ENCODE data around the gene NELL1. TPM values are rescaled to one million over a fixed set of nuclear protein-coding genes. Genes with fewer than 3 reads are reported as not detected.

NELL1 gene
- total RNA-seq, 4 donors from 2014 or later: not detected

DNA sequence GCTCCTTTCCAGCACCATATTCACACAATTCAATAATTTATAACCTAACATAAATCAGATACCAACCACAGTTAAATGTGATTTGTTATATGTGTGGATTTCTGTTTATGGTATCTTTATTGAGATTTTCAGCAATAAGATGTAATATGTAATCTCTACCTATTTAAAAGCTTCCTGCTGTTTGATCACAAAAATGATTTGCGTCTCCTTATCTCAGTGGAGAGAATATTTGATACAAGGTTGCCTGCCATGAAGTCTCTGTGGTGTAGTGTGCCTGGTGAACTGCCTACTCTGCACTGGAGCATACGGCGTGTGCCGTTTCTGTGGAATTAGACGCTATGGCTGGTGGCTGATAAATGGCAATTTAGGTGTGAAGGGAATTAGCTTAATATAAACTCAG is 741.1 kb downstream of the NELL1 start:
- intact Hi-C loops (cut with DNase I; ENCODE audit: low total_unique reads) (no loop called here), in situ Hi-C loops (cut with MboI; ENCODE audit: low sequenced_read_pairs in 4 of 4) (no loop called here)
- DNase-seq (no peak), ATAC-seq (no peak)
- no peak overlapping the region for H3K27ac ChIP-seq
- no peak overlapping the region for H3K4me3 ChIP-seq
- no peaks in the 10 kb centered on the region for H3K9me3 ChIP-seq
- no peaks in the 10 kb centered on the region for H3K36me3 ChIP-seq
- no peaks in the 10 kb centered on the region for H3K27me3 ChIP-seq
- no peaks in the 10 kb centered on the region for H3K4me1 ChIP-seq
- TF ChIP-seq POLR2A (IDR thresholded peaks at IDR 0.05): no peak
- TF ChIP-seq, protein P1, sequence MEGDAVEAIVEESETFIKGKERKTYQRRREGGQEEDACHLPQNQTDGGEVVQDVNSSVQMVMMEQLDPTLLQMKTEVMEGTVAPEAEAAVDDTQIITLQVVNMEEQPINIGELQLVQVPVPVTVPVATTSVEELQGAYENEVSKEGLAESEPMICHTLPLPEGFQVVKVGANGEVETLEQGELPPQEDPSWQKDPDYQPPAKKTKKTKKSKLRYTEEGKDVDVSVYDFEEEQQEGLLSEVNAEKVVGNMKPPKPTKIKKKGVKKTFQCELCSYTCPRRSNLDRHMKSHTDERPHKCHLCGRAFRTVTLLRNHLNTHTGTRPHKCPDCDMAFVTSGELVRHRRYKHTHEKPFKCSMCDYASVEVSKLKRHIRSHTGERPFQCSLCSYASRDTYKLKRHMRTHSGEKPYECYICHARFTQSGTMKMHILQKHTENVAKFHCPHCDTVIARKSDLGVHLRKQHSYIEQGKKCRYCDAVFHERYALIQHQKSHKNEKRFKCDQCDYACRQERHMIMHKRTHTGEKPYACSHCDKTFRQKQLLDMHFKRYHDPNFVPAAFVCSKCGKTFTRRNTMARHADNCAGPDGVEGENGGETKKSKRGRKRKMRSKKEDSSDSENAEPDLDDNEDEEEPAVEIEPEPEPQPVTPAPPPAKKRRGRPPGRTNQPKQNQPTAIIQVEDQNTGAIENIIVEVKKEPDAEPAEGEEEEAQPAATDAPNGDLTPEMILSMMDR (IDR thresholded peaks at IDR 0.05 in 4 of 5, conservative IDR thresholded peaks at IDR 0.05 in 1 of 5): no peak

DNA sequence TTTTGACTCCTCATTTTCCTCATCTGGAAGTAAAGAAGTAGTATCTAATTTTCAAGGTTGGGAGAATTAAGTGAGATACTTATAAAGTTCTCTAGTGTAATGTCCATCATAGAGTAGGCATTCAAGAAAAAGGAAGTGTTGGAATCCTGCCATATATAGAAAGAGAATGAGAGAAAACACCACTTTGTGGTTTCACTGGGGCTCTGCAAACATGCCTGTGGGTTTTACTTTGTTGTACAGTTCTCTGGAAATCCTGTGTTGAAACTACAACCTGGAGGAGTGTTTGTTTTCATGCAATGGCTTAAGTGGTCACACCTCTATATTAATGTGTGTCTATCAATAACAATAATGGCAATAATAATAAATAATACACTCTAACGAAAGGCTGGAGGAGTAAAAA is 741.7 kb downstream of the NELL1 start:
- Histone ChIP-seq H3K36me3 (no peaks in the 10 kb centered on the region), H3K27ac (no peak overlapping the region), H3K4me1 (no peaks in the 10 kb centered on the region), H3K4me3 (no peak overlapping the region), H3K9me3 (no peaks in the 10 kb centered on the region), H3K27me3 (no peaks in the 10 kb centered on the region)
- ATAC-seq: no peak
- DNase-seq: no peak
- TF ChIP-seq POLR2A (IDR thresholded peaks at IDR 0.05): no peak
- TF ChIP-seq, protein P1 (IDR thresholded peaks at IDR 0.05 in 4 of 5, conservative IDR thresholded peaks at IDR 0.05 in 1 of 5): no peak
- in situ Hi-C loops (cut with MboI; ENCODE audit: low sequenced_read_pairs in 4 of 4): no loop called here
- intact Hi-C loops (cut with DNase I; ENCODE audit: low total_unique reads): no loop called here

DNA sequence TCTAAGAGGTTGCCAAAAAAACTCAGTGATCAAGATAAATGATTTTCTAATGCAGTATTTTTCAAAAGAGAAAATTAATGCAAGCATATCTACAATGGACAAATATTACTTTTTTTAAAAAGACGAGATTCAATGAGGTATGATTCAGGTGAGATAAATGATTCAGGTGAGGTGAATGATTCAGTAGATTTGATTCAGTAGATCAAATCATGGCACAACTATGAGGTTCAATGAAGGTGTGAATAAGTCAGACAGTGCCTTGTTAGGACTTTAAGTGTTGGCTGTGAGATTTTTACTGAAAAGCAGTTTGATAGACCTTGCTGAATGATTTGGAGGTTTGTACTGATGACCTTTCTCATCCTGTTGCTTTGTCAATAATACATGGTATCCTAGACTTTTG is 742.2 kb downstream of the NELL1 start:
- in situ Hi-C loops (cut with MboI; ENCODE audit: low sequenced_read_pairs in 4 of 4): no loop called here
- ATAC-seq (no peak), DNase-seq (no peak)
- Histone ChIP-seq H3K36me3 (no peaks in the 10 kb centered on the region), H3K27me3 (no peaks in the 10 kb centered on the region), H3K27ac (no peak overlapping the region), H3K9me3 (no peaks in the 10 kb centered on the region), H3K4me1 (no peaks in the 10 kb centered on the region), H3K4me3 (no peak overlapping the region)
- TF ChIP-seq, protein P1 (IDR thresholded peaks at IDR 0.05 in 4 of 5, conservative IDR thresholded peaks at IDR 0.05 in 1 of 5): no peak
- TF ChIP-seq POLR2A (IDR thresholded peaks at IDR 0.05): no peak
- intact Hi-C loops (cut with DNase I; ENCODE audit: low total_unique reads): no loop called here

DNA sequence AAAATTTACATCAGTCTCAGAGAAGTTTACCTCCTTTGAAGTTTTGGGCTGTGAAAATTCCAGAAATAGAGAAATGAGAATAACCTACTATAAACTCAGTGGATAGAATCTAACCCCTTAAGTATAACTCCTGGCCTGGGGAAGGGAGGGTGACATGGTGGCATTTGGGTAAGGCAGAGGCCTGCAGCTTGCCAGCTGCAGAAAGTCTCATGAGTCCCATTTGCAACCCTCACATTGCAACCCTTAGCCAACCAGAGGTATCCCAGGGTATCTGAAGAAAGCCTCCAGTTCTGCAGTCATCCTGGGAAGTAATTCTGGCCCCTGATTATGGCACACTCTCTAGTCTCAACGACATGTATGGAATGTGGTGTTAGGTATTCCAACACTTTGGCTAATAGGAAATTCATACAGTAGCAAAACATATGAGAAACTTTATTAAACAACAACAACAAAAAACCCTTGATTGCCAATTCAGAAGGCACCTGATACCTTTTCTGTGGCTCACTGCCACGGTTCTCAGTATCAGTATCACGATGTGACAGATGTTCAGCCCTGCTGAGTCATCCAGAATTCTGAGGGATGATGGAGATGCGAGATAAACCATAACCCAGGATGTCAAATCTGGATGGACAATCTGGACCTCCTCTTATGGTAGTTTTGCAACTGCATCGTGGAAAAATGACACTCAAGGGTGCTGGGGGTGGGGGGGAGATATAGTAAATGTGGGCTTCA is 743.4 kb downstream of the NELL1 start:
- in situ Hi-C loops (cut with MboI; ENCODE audit: low sequenced_read_pairs in 4 of 4): no loop called here

More for the DNA sequence above, 743.4 kb downstream of the NELL1 start:
- DNase-seq (no peak), ATAC-seq (no peak)
- H3K9me3 ChIP-seq: no peaks in the 10 kb centered on the region
- H3K27ac ChIP-seq: no peak overlapping the region
- H3K36me3 ChIP-seq: no peaks in the 10 kb centered on the region
- intact Hi-C loops (cut with DNase I; ENCODE audit: low total_unique reads): no loop called here
- H3K27me3 ChIP-seq: no peaks in the 10 kb centered on the region
- H3K4me3 ChIP-seq: no peak overlapping the region
- H3K4me1 ChIP-seq: no peaks in the 10 kb centered on the region
- TF ChIP-seq POLR2A (IDR thresholded peaks at IDR 0.05): no peak
- TF ChIP-seq, protein P1 (IDR thresholded peaks at IDR 0.05 in 4 of 5, conservative IDR thresholded peaks at IDR 0.05 in 1 of 5): no peak
